Rectal smooth muscle tissue (tissue), 1 donor: Measurements from ENCODE around the gene ZNF513.

Experiments used
- H3K27ac ChIP-seq: one replicate; pipeline ENCODE4 v1.7.0; 2013; ENCODE audit warnings: low read depth, low read length, inconsistent platforms
- H3K27me3 ChIP-seq: one replicate; pipeline ENCODE4 v1.7.0; 2013; ENCODE audit warnings: low read length; ENCODE audit not compliant: control insufficient read depth, insufficient read depth
- H3K36me3 ChIP-seq: one replicate; pipeline ENCODE4 v1.7.0; 2013; ENCODE audit warnings: low read length; ENCODE audit not compliant: control insufficient read depth, insufficient read depth
- H3K4me1 ChIP-seq: one replicate; pipeline ENCODE4 v1.7.0; 2013; ENCODE audit warnings: low read length; ENCODE audit not compliant: control insufficient read depth, insufficient read depth
- H3K4me3 ChIP-seq: one replicate; pipeline ENCODE4 v1.7.0; 2013; ENCODE audit warnings: low read length
- H3K9ac ChIP-seq: one replicate; pipeline ENCODE4 v1.7.0; 2013; ENCODE audit warnings: low read length

Gene ZNF513

GRCh38 chr2:27378096-27378808 lies 2.3 kb downstream of the ZNF513 start:
- Histone ChIP-seq H3K36me3 (peaks cover 38% of the 10 kb centered on the region), H3K4me1 (peaks cover 13% of the 10 kb centered on the region), H3K9ac (no peak overlapping the region), H3K27ac (no peak overlapping the region), H3K27me3 (no peaks in the 10 kb centered on the region), H3K4me3 (no peak overlapping the region)

- peaks cover 13% of the 10 kb centered on the region for H3K4me1 ChIP-seq
- no peak overlapping the region for H3K9ac ChIP-seq
- no peak overlapping the region for H3K4me3 ChIP-seq
- no peak overlapping the region for H3K27ac ChIP-seq
- H3K36me3 ChIP-seq, result peaks cover 39% of the 10 kb centered on the region
- no peaks in the 10 kb centered on the region for H3K27me3 ChIP-seq
Observed at GRCh38 chr2:27377618-27378095, 2.9 kb downstream of the ZNF513 start.

GRCh38 chr2:27376866-27377617 lies 3.5 kb downstream of the ZNF513 start:
- Histone ChIP-seq H3K27me3 (no peaks in the 10 kb centered on the region), H3K9ac (no peak overlapping the region), H3K4me1 (peaks cover 13% of the 10 kb centered on the region), H3K27ac (no peak overlapping the region), H3K4me3 (no peak overlapping the region), H3K36me3 (peaks cover 39% of the 10 kb centered on the region)

GRCh38 chr2:27376151-27376865 lies 4.2 kb downstream of the ZNF513 start:
- peaks cover 15% of the 10 kb centered on the region for H3K4me1 ChIP-seq
- no peak overlapping the region for H3K9ac ChIP-seq
- no peak overlapping the region for H3K27ac ChIP-seq
- H3K4me3 ChIP-seq, result no peak overlapping the region
- H3K36me3 ChIP-seq, result peaks cover 39% of the 10 kb centered on the region
- H3K27me3 ChIP-seq, result no peaks in the 10 kb centered on the region

- no peak overlapping the region for H3K9ac ChIP-seq
- H3K27ac ChIP-seq, result no peak overlapping the region
- H3K27me3 ChIP-seq, result no peaks in the 10 kb centered on the region
- peaks cover 39% of the 10 kb centered on the region for H3K36me3 ChIP-seq
- H3K4me1 ChIP-seq, result peaks cover 15% of the 10 kb centered on the region
- no peak overlapping the region for H3K4me3 ChIP-seq
Observed at GRCh38 chr2:27375513-27376099, 4.9 kb downstream of the ZNF513 start.

- Histone ChIP-seq H3K9ac (no peak overlapping the region), H3K27ac (no peak overlapping the region), H3K36me3 (peaks cover 40% of the 10 kb centered on the region), H3K27me3 (no peaks in the 10 kb centered on the region), H3K4me1 (peaks cover 15% of the 10 kb centered on the region), H3K4me3 (no peak overlapping the region)
Observed at GRCh38 chr2:27373567-27373966, 7.0 kb downstream of the ZNF513 start.

- H3K9ac ChIP-seq, result no peak overlapping the region
- no peak overlapping the region for H3K27ac ChIP-seq
- no peaks in the 10 kb centered on the region for H3K27me3 ChIP-seq
- peaks cover 41% of the 10 kb centered on the region for H3K36me3 ChIP-seq
- peaks cover 15% of the 10 kb centered on the region for H3K4me1 ChIP-seq
- H3K4me3 ChIP-seq, result no peak overlapping the region
Observed at GRCh38 chr2:27372937-27373336, 7.6 kb downstream of the ZNF513 start.

- peak overlapping the region; percentile 50 for H3K9ac ChIP-seq
- H3K4me3 ChIP-seq, result peak overlapping the region; percentile 93
- H3K4me1 ChIP-seq, result peaks cover 15% of the 10 kb centered on the region
- peak overlapping the region; percentile 86 for H3K27ac ChIP-seq
- H3K36me3 ChIP-seq, result peaks cover 36% of the 10 kb centered on the region
- H3K27me3 ChIP-seq, result no peaks in the 10 kb centered on the region
Observed at GRCh38 chr2:27370816-27371620, 9.5 kb downstream of the ZNF513 start.

GRCh38 chr2:27370026-27370815 lies 10.3 kb downstream of the ZNF513 start, which contains the start of the genes EIF2B4 and SNX17:
TSS of gene EIF2B4 (minus strand) at chr2:27370338. CDS start at chr2:27370314, 24 bp downstream.
TSS of gene SNX17 (plus strand) at chr2:27370616. CDS start at chr2:27370744, 128 bp downstream.
- Histone ChIP-seq H3K27ac (peak within 1 kb of the TSS; percentile 90), H3K27me3 (no peaks in the 10 kb centered on the region), H3K9ac (peak within 1 kb of the TSS; percentile 74), H3K4me1 (peaks cover 15% of the 10 kb centered on the region), H3K4me3 (peak within 1 kb of the TSS; percentile 93), H3K36me3 (peaks cover 36% of the 10 kb centered on the region)

- no peaks in the 10 kb centered on the region for H3K27me3 ChIP-seq
- peak overlapping the region; percentile 90 for H3K27ac ChIP-seq
- H3K9ac ChIP-seq, result peak overlapping the region; percentile 74
- H3K4me3 ChIP-seq, result peak overlapping the region; percentile 81
- H3K36me3 ChIP-seq, result peaks cover 34% of the 10 kb centered on the region
- peaks cover 15% of the 10 kb centered on the region for H3K4me1 ChIP-seq
Observed at GRCh38 chr2:27369471-27370025, 11.0 kb downstream of the ZNF513 start.

- Histone ChIP-seq H3K36me3 (peaks cover 30% of the 10 kb centered on the region), H3K27me3 (no peaks in the 10 kb centered on the region), H3K27ac (no peak overlapping the region), H3K9ac (no peak overlapping the region), H3K4me1 (peaks cover 1% of the 10 kb centered on the region), H3K4me3 (no peak overlapping the region)
Observed at GRCh38 chr2:27363933-27364332, 16.6 kb downstream of the ZNF513 start.
